PFSK-1 (cell line): ENCODE data around the gene C22orf23.

Experiments used
- FOXP2 ChIP-seq: optimal IDR thresholded peaks from 2 replicates; pipeline ENCODE3; 2011; ENCODE audit warnings: borderline replicate concordance, control low read depth, inconsistent platforms; ENCODE audit not compliant: insufficient read depth; ENCODE audit errors: extremely low read length, extremely low read depth
- POLR2AphosphoS5 ChIP-seq: IDR thresholded peaks from 2 replicates; pipeline ENCODE4 v1.6.1; 2012; ENCODE audit warnings: low read depth, mild to moderate bottlenecking, control low read depth, low read length, moderate library complexity
- SIN3A ChIP-seq: IDR thresholded peaks from 2 replicates; pipeline ENCODE4 v1.6.1; 2012; ENCODE audit warnings: mild to moderate bottlenecking, low read length, moderate library complexity, borderline replicate concordance; ENCODE audit not compliant: insufficient read depth
- TAF1 ChIP-seq: IDR thresholded peaks from 2 replicates; pipeline ENCODE4 v1.6.1; 2012; ENCODE audit warnings: low read length, control low read depth, borderline replicate concordance; ENCODE audit not compliant: insufficient read depth
- TF ChIP-seq, protein P1 (sequence below), 2 experiments: IDR thresholded peaks; 2 replicates each; pipeline versions ENCODE4 v1.6.1 to v1.8.0; 2011 to 2012; ENCODE audit warnings: low read depth in 2 of 2, low read length in 2 of 2, control low read depth in 1 of 2, inconsistent platforms in 1 of 2, mild to moderate bottlenecking in 1 of 2, moderate library complexity in 1 of 2; ENCODE audit not compliant: insufficient read depth in 1 of 2

C22orf23 gene

DNA sequence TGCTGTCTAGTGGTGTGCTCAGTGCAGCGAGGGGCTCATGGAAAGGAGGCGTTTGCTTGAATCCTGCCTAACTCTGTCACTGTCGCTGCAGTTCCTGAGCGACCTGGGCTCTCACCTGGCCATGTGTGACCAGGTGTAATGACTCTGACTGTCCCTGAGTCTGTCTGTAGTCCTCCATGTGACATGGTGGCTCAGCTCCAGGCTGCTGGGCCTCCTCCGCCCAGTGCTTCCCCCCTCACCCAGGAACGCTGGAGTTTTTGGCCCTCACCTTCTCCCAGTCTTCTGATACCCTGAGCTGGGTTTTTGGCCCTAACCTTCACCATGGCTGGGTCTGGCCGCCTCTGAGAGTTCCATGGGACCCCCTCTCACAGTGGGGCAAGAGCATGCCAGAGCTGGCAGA is 27.0 kb downstream of the C22orf23 start:
- TF ChIP-seq, protein P1, sequence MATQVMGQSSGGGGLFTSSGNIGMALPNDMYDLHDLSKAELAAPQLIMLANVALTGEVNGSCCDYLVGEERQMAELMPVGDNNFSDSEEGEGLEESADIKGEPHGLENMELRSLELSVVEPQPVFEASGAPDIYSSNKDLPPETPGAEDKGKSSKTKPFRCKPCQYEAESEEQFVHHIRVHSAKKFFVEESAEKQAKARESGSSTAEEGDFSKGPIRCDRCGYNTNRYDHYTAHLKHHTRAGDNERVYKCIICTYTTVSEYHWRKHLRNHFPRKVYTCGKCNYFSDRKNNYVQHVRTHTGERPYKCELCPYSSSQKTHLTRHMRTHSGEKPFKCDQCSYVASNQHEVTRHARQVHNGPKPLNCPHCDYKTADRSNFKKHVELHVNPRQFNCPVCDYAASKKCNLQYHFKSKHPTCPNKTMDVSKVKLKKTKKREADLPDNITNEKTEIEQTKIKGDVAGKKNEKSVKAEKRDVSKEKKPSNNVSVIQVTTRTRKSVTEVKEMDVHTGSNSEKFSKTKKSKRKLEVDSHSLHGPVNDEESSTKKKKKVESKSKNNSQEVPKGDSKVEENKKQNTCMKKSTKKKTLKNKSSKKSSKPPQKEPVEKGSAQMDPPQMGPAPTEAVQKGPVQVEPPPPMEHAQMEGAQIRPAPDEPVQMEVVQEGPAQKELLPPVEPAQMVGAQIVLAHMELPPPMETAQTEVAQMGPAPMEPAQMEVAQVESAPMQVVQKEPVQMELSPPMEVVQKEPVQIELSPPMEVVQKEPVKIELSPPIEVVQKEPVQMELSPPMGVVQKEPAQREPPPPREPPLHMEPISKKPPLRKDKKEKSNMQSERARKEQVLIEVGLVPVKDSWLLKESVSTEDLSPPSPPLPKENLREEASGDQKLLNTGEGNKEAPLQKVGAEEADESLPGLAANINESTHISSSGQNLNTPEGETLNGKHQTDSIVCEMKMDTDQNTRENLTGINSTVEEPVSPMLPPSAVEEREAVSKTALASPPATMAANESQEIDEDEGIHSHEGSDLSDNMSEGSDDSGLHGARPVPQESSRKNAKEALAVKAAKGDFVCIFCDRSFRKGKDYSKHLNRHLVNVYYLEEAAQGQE (IDR thresholded peaks at IDR 0.05; ENCODE audit: insufficient read depth in 1 of 2, low read depth in 2 of 2, low read length in 2 of 2): no peak
- TF ChIP-seq POLR2AphosphoS5 (no peak), SIN3A (no peak), TAF1 (no peak), FOXP2 (no peak)

DNA sequence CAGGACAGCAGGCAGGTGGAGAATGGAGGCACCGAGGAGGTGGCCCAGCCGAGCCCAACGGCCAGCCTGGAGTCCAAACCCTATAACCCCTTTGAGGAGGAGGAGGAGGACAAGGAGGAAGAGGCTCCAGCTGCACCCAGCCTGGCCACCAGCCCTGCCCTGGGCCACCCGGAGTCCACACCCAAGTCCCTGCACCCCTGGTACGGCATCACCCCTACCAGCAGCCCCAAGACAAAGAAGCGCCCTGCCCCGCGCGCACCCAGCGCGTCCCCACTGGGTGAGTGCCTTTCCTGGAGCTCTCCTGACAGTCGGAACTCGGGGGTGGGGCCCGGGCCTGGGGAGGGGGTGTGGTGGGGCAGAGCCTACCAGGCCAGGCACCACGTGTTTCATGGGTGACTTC is 27.6 kb downstream of the C22orf23 start:
- TF ChIP-seq TAF1: no peak
- TF ChIP-seq FOXP2: no peak
- no peak for TF ChIP-seq SIN3A
- TF ChIP-seq, protein P1 (IDR thresholded peaks at IDR 0.05; ENCODE audit: insufficient read depth in 1 of 2, low read depth in 2 of 2, low read length in 2 of 2): no peak

DNA sequence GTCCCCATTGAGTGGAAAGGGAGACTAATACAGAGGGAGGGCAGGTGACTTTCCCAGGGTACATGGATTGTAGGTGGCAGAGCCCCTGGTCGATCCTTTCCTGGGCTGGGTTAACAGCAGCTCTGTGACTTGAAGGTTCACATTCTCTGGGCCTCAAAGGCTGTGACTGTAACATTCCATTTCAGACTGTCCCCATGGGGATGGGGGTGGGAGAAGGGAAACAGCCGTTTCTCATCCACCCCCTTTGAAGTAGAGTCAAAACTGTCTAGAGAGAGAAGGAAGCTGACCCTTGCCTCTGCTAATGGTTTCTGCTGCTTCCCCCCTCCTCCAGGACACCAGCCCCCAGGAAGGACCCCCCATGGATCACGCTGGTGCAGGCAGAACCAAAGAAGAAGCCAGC is 28.1 kb downstream of the C22orf23 start:
- TF ChIP-seq POLR2AphosphoS5: no peak
- TF ChIP-seq TAF1: no peak
- TF ChIP-seq, protein P1 (IDR thresholded peaks at IDR 0.05; ENCODE audit: insufficient read depth in 1 of 2, low read depth in 2 of 2, low read length in 2 of 2): no peak
- no peak for TF ChIP-seq SIN3A
- TF ChIP-seq FOXP2: no peak

DNA sequence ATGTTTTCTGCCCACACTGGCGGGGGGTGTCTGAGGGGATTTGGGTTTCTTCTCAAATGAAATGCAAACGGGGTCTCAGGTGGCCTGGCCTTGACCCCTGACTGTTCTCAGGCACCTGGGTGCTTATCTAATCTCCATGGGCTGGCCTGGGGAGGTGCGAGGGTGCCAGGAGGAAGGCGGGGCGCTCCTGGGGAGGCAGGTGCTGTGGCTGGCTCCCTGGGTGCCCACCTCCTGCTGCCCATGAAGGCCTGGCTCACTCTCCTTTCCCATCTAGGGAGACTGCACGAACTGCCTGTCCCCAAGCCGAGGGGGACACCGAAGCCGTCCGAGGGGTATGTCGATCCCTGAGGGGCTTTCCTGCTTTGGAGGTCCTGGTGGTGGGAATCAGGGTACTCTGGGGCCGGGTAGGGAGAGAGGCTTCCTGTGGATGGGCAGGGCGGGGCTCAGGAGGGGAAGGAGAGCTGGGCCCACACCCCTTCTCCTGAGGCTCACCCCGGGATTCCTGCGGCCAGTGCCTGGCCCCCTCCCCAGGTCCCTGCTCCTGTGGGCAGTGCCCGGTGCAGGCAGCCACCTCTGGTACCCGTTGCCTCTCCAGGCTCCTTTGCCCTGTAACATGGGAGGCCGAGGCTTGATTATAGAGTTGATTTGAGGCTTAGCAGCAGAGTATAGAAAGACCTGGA is 28.9 kb downstream of the C22orf23 start:
- TF ChIP-seq, protein P1 (IDR thresholded peaks at IDR 0.05; ENCODE audit: insufficient read depth in 1 of 2, low read depth in 2 of 2, low read length in 2 of 2): no peak
- no peak for TF ChIP-seq FOXP2
- no peak for TF ChIP-seq TAF1
- no peak for TF ChIP-seq POLR2AphosphoS5
- TF ChIP-seq SIN3A: no peak

DNA sequence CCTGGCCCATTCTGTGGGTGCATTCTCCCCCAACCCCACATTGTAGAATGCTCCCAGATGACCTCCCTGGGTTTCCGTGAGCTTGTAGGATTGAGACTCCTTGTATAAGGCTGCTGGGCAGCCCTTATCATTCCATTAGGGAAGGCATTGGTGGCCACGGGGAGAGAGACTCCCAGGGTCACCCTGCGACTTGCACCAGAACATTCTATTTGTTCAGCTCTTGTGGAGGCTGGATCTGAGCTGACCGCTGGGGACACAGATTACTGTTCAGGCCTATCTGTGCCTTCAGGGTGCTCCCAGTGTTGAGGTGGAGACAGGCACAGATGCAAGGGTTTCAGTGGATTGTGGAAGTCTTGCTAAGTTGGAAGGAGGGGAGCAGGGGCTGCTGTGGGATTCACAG is 29.5 kb downstream of the C22orf23 start:
- TF ChIP-seq, protein P1 (IDR thresholded peaks at IDR 0.05; ENCODE audit: insufficient read depth in 1 of 2, low read depth in 2 of 2, low read length in 2 of 2): no peak
- TF ChIP-seq TAF1 (no peak), SIN3A (no peak), FOXP2 (no peak), POLR2AphosphoS5 (no peak)
